Stimulated activated CD4-positive, alpha-beta T cell treated with anti-CD3 and anti-CD28 coated beads, Interleukin-12 subunit alpha, Interleukin-12 subunit beta, amount 100 ng/mL, for 48 hours (primary cell): ENCODE data around the gene THOP1.

Experiments used
- DNase-seq, 3 donors: peaks; one replicate each; pipeline ENCODE4 v3.0.0-alpha.2; 2020; ENCODE audit warnings: low read depth in 2 of 3, low spot score in 1 of 3

The THOP1 gene

DNA sequence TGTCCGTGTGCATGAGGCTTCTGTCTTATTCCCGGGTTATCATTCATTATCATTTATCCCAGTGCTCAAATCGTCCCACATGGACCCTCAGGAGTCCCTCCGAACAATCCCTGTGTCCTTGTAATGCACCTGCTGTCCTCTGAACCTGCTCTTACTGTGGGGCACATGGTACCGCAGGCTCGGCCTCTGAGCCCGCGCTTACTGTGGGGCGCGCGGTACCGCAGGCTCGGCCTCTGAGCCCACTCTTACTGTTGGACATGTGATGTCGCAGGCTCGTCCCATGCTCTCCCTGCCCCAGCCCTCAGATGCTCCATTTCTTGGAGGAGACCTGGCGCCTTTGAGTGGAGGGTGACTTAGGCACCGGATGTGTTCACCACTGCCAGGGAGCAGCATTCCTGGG, 17.5 kb downstream of the THOP1 start:
- no peak for DNase-seq

DNA sequence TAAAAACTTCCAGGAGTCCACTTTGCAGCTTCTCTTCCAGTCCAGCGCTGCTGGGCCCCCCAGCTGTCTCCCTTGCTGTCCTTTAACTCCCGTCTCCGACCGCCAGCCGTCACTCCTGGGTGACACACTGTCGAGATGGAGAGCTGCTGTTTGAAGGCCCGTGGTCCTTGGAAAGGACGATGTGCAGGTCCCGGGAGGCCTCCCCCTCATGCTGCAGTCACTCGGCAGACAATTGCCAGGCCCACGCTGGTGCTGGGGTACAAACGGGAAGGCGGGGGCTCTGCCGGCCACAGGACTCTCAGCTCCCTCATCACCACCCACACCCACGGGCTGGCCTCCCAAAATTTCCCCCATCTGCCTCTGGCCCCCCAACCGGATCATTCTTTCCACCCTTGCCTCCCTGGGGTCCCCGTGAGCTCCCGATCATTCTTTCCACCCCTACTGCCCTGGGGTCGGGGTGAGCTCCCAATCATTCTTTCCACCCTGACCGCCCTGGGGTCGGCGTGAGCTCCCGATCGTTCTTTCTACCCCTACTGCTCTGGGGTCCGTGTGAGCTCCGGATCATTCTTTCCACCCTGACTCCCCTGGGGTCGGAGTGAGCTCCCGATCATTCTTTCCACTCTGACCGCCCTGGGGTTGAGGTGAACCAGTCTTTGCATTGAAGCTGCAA, 18.3 kb downstream of the THOP1 start:
- no peak for DNase-seq

DNA sequence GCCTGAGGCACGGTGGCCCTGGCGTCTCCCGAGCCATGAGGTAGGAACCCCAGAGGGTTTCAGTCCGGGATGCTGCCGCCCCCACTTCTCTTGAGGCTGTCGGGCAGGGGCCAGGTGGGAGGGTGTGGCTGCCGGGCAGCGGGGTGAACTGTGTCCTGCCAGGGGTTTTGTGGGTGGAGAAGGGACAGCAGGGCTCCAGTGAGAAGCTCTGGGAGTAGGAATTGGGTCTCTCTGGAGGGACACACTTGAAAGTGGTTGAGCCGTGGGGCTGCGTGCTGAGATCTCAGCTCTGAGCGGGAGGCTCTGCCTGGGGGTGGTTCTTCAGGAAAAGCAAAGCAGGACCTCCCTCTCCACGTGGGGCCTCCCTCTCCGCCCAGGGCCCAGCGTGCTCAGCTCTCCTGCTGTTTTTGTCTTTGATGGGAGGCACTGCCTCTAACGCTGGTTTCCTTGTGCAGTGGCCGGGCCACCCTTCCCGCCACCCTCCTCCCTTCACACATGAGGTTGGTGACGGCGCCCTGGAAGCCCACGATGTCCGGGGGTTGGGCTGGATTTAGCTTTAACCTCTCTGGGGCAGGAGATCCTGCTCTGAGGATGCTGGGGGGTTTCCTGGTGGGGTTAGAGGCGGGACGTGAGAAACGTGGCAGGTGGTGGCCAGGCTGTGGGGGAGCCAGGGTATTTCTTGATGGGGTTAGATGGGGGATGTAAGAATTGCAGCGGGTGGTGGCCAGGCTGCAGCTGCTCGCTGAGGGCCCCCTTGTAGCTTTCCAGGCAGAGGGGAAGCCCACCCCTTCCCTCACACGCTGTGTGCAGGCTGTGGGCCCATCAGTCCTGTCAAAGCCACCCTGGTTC, 19.1 kb downstream of the THOP1 start:
- no peak for DNase-seq

DNA sequence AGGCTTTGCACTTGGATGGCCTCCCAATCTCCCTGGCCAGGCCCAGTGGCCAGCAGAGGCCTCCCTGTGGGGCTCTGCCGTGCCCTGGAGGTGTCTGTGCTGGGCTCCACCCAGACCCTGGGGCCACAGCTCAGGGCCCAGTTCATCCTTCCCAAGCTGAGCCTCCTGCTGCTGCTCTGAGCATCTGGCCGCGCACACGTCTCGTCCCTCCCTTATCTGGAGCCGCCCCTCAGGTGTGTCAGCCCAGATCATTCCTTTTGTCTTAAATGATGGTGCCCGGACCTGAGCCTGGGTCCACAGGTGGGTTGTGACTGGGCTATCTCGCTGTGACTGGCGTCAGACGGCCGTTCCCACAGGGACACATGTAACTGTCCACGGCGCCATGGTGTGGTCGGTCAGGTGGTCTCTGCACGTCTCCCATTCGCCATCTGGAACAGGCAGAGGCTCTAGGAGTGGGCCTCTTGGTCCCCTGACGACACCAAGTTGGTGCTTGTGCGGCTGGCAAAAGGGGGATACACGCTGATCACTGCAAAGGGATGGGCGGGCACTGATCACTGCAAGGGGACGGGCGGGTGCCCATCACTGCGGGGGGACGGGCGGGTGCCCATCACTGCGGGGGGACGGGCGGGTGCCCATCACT, 20.1 kb downstream of the THOP1 start:
- no peak for DNase-seq

DNA sequence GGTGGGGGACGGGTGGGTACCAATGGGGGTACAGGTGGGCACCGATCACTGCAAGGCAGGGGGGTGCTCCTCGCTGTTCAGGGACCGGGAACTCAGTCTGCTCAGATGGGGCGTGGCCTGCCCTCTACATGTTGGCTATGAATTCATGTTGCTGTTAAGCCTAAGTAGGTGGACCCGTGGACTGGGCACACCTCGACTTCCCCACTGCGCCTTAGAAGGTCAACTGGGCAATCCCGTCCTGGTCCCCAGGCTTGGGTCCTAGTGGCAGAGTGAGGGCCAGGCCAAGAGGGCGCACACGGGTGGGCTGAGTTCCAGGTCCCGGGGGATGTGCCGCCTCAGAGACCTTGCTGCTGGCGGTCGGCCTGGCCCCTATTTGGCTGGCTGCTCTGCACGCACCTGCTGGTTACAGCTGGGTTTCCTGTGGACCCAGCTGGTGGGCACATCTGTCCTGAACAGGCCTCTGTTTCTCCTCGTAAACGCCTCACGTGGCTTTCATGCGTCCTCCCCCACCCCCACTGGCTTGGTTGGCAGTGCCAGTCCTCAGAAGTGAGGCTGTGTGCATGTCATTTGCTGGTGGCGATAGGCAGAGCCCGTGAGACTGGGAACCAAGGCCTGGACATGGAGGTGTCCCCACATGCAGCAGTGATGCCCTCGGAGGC, 20.8 kb downstream of the THOP1 start:
- DNase-seq, result no peak

GRCh38 chr19:2806736-2807378, 21.6 kb downstream of the THOP1 start:
- DNase-seq, result no peak

DNA sequence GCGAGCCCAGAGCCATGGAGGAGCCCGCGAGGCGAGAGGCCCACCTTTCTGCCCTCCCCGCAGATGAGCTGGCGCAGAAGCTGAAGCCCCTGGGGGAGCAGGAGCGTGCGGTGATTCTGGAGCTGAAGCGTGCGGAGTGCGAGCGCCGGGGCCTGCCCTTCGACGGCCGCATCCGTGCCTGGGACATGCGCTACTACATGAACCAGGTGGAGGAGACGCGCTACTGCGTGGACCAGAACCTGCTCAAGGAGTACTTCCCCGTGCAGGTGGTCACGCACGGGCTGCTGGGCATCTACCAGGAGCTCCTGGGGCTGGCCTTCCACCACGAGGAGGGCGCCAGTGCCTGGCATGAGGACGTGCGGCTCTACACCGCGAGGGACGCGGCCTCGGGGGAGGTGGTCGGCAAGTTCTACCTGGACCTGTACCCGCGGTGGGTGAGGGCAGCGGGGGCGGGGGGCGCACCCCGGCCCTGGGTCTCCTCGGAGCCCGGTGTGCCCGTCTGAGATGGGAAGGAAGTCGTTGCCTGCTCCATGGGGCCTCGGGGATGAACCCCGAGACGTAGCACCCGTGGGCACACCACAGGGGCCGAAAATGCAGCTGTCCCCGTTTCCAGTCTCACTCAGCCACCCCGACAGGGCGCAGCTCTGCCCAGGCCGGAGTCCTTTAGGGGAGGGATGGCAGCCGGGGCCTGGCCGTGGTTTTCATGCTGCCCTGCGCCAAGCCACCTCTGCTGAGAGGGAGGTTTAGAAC, 22.3 kb downstream of the THOP1 start:
- DNase-seq, result no peak

- DNase-seq, result no peak
Observed at GRCh38 chr19:2808129-2808941, 23.0 kb downstream of the THOP1 start.

DNA sequence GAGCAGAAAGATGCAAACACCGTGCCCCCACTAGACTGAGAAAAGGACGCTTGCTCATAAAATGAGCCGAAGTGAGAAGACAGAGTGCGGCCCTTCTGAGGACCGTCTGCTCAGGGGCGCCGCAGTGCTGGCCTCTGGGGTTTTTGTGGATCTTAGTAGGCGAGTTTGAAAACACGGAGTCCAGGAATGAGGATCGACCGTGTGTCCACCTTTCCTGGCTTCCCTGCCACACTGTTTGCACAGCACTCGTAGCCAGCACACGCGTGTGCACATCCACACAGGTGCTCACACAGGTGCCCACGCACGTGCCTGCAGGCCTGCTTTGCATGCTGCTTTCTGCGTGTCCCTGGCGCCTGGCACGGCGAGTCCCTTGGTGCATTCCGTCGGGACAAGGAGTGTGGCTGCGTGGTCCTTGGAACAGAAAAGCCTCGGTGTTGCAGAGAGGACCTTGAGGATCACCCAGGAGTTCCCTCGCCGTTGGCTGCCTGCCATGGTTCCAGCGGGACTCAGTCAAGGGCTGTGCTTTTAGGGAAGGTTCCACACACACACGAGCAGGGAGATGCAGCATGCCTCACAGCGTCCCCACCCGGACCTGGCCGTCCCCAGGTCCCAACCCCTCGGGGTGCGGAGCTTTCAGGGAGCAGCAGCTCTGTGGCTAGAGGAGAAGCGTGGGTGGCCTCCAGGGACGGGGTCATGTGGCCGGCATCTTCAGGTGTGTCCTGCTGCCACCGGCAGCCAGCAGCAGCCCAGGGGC, 24.3 kb downstream of the THOP1 start:
- DNase-seq, result no peak

DNA sequence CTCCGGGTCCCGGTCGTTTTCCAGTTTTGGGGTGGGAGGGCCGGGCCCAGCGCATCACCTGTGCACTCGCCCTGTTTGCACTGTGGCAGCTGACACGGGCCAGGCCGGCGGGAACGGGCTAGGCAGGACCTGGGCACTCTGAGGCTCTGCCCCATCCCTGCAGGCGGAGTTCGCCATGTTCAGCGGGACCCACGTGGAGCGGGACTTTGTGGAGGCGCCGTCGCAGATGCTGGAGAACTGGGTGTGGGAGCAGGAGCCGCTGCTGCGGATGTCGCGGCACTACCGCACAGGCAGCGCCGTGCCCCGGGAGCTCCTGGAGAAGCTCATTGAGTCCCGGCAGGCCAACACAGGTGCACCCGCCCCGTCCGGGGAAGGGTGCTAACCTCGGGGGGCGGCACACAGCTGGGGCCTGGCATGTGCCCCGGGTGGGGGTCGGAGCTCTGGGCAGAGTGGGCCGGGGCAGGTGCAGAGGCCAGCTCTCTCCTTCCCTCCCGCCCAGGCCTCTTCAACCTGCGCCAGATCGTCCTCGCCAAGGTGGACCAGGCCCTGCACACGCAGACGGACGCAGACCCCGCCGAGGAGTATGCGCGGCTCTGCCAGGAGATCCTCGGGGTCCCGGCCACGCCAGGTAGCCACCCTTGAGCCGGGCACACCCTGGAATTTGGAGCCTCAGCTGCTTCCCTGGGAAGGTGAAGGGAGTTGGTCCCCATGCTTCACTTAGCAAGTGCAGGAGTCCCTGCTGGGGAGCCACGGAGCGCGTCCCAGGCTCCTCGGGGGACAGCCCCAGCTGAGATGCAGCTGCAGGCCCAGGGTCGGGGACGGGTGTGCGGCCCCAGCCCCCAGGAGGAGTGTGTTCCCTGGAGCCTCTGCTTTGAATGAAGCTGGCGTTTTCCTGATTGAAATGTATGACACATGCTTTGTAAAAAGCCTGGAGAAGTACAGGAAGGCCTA, 25.1 kb downstream of the THOP1 start:
- no peak for DNase-seq

- no peak for DNase-seq
Observed at GRCh38 chr19:2811221-2811722, 26.0 kb downstream of the THOP1 start.

- DNase-seq, result no peak
Observed at GRCh38 chr19:2811735-2812413, 26.6 kb downstream of the THOP1 start.

GRCh38 chr19:2812414-2813234, 27.3 kb downstream of the THOP1 start:
- no peak for DNase-seq

DNA sequence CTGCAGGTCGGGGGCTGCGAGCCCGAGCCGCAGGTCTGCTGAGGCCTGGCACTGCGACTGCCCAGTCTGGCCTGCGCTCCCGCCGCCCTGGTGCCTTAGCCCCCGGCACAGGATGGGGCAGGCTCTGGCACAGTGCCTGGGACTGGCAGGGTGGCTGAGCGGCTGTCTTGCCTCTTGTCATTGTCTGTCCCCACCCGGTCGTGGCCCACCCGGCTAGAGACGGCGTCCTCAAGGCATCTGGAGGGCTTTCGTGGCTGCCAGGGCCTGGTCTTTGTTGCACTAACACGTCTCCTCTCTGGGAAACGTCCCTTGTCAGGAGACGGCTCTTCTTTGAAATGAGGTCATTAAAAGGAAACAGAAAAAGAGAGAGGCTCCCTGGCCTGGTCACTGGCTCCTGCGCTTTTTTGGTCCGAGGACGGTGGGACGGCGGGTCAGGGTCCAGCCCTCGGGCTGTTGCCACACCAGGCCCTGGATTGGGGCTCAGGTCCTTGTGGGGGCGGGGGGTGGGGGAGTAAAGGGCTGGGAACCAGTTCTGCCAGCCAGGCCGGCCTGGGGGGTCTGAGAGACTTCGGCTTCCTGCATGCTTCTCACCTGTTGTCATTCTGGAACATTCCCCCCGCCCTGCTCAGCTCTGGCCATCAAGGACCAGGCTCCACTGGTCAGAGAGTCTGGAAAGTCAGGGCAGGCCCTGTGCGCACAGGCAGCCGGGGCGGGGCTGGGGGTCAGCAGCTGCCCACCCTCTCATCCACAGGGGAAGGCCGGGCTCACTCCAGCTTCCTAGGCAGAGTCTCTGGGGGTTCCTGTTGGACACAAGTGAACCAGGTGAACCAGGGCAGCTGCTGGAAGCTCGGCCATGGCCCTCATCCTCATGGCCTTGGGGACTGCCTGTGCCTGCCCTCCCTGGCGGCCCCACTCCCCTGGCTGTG, 28.2 kb downstream of the THOP1 start:
- no peak for DNase-seq

DNA sequence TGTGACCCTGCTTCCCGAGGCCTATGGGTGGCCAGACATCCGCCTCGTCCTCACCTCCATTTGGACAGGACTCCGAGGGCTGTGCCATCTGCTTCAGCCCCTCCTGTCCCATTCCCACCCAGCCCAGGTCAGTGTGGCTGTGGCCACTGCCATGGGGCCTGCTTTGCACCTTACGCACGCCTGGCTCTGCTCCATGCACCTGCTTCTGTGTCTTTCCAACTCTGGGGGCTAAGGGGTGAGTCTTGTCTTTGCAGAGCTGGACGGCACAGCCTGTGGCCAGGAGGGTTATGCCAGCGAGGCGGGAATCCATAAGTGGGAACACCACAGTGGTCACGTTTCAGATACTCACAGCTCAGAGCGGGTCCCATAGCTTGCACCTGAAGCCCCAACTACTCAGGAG, 29.1 kb downstream of the THOP1 start:
- no peak for DNase-seq
